Mononuclear cell (primary cell): ENCODE measurements around the gene NEDD4L. TPM values are rescaled to one million over a fixed set of nuclear protein-coding genes. Genes with fewer than 3 reads are reported as not detected.

Experiments
- H3K27me3 ChIP-seq: 2 replicates; pipeline ENCODE4 v1.6.0; 2011; ENCODE audit warnings: low read length, control low read depth; ENCODE audit not compliant: insufficient read depth
- H3K4me1 ChIP-seq: 2 replicates; pipeline ENCODE4 v1.5.1; 2011; ENCODE audit warnings: mild to moderate bottlenecking, low read length, control low read depth; ENCODE audit not compliant: insufficient read depth
- H3K4me3 ChIP-seq: 2 replicates; pipeline ENCODE4 v1.5.1; 2011; ENCODE audit warnings: mild to moderate bottlenecking, low read length, moderate library complexity
- H3K9me3 ChIP-seq: 2 replicates; pipeline ENCODE4 v1.5.1; 2011; ENCODE audit warnings: low read depth, mild to moderate bottlenecking, control low read depth, low read length
- total RNA-seq: library from RNA; depleted of rRNA; stranded (reverse); fragments of >200 nt; gene quantifications from one replicate; pipeline ENCODE4 v1.2.3, GENCODE V29; 2012

NEDD4L gene
- total RNA-seq, 1 donor, result 8.7 TPM

DNA sequence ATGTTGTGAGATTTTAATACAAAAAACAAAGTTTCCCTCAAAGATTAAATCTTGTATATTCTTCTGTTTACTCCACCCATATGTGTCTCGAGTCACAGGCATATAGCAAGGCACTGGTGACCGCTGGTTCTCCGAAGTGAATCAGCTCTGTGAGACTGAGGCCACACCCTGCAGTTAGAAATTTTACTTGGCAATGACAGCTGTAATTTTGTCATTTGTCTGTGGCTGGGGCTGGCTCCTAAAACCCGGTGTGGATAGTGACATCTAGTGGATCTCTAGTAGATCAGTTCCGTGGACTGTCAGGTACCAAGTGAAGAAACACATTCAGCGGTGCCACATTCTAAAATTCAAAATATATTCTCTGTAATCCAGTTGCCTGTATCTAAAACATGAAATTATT lies 278.0 kb downstream of the NEDD4L start:
- no peaks in the 10 kb centered on the region for H3K9me3 ChIP-seq
- H3K4me3 ChIP-seq, result no peak overlapping the region
- peaks cover 6% of the 10 kb centered on the region for H3K4me1 ChIP-seq
- no peaks in the 10 kb centered on the region for H3K27me3 ChIP-seq

DNA sequence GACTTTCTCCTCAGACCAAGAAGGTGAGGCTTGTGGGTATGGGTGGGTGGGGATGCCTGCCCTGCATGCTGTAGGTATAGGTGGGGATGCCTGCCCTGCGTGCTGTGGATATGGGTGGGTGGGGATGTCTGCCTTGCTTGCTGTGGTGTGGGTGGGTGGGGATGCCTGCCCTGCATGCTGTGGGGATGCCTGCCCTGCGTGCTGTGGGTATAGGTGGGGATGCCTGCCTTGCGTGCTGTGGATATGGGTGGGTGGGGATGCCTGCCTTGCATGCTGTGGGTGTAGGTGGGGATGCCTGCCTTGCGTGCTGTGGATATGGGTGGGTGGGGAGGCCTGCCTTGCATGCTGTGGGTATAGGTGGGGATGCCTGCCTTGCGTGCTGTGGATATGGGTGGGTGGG lies 278.4 kb downstream of the NEDD4L start:
- H3K27me3 ChIP-seq, result no peaks in the 10 kb centered on the region
- H3K4me1 ChIP-seq, result peaks cover 2% of the 10 kb centered on the region
- H3K4me3 ChIP-seq, result no peak overlapping the region
- no peaks in the 10 kb centered on the region for H3K9me3 ChIP-seq

DNA sequence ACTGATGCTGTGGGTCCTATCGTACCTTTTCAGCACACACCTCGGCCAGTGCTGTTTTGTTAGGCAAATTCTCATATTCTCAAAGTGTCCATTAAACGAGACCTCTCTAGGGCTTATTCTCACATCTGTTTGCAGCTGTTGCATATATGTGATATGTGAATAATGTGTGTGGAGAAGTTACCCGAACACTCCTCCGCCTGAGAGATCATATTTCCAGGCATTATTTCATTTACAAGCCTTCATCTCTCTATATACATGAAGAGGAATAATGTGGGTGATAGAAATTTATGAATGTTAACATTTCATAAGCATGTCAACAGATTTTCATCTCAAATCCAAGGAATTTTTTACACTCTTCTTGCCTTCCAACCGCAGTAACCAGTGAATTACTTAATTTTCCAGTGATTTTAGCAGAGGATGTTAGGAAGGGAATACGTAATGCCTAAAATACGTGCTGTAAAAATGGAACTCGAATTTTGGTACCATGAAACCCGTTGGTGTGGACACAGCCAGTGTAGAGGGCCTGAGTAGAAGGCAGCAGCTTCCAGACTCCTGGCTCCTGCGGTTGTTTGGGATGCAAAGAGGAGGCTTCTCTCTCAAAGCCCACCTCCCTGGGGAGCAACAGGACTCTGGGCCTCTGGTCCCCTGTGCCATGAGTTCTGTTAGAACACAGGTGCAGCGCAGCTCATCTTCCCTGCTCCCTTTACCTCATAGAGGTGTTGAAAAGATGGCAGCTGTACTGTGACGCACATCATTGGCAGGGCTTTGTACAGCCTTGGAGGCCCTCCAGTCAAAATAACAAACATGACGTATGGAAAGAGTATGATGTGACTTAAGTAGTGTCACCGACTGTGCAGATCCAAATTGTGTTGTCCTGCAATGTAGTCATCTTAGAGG lies 280.1 kb downstream of the NEDD4L start:
- H3K9me3 ChIP-seq, result no peaks in the 10 kb centered on the region
- no peak overlapping the region for H3K4me3 ChIP-seq
- no peaks in the 10 kb centered on the region for H3K4me1 ChIP-seq
- no peaks in the 10 kb centered on the region for H3K27me3 ChIP-seq

DNA sequence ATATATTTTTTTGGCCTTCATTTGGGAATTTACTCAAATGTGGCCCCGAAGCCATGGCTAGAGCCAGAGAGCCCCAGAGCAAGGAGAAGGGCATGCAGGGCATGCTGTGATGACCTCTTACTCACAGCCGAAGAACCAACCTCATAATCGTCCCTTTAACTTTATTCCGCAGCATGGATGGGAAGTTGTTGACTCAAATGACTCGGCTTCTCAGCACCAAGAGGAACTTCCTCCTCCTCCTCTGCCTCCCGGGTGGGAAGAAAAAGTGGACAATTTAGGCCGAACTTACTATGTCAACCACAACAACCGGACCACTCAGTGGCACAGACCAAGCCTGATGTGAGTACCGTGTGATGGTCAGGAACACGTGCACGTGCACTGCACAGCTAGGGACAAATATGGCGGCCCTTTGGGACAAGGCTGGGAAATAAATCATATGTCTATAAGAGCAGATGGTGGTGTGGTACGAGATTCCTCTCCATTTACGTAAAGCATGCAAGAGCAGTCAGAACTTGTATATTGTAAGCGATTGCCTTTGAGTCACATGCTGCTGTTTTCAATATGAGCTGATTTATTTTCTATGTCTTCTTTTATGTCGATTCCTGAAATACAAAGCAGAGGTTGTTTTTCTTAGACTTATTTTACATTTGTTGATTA lies 280.9 kb downstream of the NEDD4L start:
- no peaks in the 10 kb centered on the region for H3K4me1 ChIP-seq
- no peak overlapping the region for H3K4me3 ChIP-seq
- H3K27me3 ChIP-seq, result no peaks in the 10 kb centered on the region

DNA sequence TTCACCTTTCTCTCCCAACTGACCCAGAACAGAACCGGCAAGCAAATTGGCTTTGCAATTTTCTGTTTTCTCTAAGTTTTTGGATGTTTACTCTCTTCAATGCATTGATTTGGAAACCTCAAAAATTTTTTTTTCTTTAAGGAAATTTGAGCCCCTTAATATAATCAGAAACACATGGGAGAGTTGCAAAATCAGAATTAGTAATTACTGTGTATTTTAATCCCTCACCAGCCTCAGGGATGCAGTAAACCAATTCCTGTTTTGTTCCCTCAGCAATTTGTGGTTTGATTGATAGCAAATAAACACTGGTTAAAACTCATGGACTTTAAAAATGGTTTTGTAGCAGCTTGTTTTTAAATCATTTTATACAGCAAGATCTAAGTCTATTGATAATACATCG lies 281.5 kb downstream of the NEDD4L start:
- H3K4me1 ChIP-seq, result no peaks in the 10 kb centered on the region
- H3K4me3 ChIP-seq, result no peak overlapping the region

More for the DNA sequence above, 280.9 kb downstream of the NEDD4L start:
- H3K9me3 ChIP-seq, result no peaks in the 10 kb centered on the region

DNA sequence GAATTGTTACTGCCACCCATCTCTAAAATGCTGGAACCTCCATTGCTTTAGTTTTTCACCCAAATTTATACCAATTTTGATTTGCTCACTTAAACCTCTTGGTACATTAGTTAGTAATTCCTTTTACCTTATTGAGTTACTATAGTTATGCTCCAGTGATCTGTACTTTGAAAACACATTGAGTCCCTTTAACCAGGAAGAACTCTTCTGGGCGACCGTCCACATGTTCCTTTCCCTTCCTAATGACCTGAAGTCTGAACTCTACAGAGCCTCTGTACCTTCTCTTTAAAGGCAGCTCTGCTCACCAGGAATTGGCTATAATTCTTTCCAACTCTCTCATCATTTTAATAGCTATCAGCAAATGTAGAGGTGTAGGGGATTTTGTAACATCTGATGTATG lies 290.0 kb downstream of the NEDD4L start:
- Histone ChIP-seq H3K4me1 (no peaks in the 10 kb centered on the region), H3K27me3 (no peaks in the 10 kb centered on the region), H3K4me3 (no peak overlapping the region), H3K9me3 (no peaks in the 10 kb centered on the region)

More for the DNA sequence above, 281.5 kb downstream of the NEDD4L start:
- no peaks in the 10 kb centered on the region for H3K9me3 ChIP-seq
- H3K27me3 ChIP-seq, result no peaks in the 10 kb centered on the region

DNA sequence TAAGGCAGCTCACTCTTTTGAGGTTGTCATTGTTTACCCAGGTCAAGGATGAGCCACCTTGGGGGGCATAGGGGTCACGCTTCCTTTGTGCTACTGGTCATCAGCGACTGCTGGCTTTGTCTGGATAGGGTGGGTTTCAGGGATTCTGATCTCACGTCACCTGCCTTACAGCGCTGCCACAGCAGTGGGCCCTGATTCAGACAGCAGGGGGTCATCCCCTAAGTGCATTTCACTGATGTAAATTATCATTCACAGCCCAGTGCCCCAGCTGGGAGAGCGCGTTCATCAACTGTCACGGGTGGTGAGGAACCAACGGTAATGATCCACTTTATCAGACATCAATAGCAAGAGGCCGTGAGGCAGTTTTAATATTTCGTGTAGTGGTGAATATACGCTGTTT lies 291.2 kb downstream of the NEDD4L start:
- Histone ChIP-seq H3K4me1 (no peaks in the 10 kb centered on the region), H3K27me3 (no peaks in the 10 kb centered on the region), H3K9me3 (no peaks in the 10 kb centered on the region), H3K4me3 (no peak overlapping the region)

DNA sequence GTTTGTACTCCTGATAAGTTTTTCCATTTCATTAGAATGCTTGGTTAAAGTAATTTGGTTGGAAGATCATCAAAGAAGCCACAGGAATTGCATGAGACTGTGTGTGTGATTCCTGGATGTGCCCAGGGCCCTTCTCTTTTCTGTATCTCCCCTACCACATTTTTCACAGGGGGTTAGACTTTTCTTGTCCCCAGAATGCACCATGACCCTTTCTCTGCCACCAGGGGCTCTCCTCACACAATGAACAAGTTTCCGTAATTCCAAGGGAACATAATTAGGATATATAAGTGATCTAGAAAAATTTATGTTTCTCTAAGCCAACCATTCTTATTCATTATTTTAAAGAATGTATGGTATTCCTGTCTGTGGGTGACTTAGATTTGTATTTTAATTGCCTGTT lies 291.8 kb downstream of the NEDD4L start:
- Histone ChIP-seq H3K27me3 (no peaks in the 10 kb centered on the region), H3K4me3 (no peak overlapping the region), H3K4me1 (no peaks in the 10 kb centered on the region), H3K9me3 (no peaks in the 10 kb centered on the region)

DNA sequence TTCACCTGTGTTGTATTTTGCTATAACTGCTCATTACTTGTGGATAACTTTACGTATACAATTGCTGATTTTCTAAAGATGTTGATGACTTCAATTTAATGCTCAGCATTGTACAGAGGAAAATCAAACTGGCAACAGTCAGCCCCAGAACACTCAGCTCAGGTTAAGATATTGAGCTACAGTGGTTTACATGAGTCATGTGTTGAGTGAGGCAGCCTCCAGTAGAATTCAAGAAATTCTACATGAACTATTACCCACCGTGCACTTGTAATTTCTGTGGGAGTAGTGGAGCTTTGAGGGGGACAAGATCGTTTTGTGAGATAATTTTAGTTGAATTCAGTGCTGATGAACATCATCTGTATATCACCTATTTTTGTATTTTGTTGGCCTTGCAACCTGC lies 292.6 kb downstream of the NEDD4L start:
- Histone ChIP-seq H3K4me1 (no peaks in the 10 kb centered on the region), H3K9me3 (no peaks in the 10 kb centered on the region), H3K27me3 (no peaks in the 10 kb centered on the region), H3K4me3 (no peak overlapping the region)

DNA sequence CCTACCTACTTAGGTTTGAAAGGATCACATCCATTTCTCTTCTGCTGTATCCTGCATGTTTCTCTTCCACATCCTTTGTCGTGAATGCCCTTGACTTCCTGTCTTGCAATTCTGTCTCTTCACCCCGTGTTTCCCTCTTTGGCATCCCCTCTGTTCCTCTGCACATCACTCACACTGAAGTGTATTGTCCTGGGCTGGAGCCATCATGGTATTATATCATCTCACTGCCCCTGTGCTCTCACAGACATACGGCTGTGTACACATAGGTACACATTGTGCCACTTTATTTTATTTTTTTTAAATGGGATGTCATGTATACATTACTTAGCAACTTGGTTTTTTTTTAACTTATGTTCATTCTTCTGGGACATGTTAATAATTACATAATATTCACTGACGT lies 293.3 kb downstream of the NEDD4L start:
- no peaks in the 10 kb centered on the region for H3K4me1 ChIP-seq
- H3K27me3 ChIP-seq, result no peaks in the 10 kb centered on the region
- no peak overlapping the region for H3K4me3 ChIP-seq

DNA sequence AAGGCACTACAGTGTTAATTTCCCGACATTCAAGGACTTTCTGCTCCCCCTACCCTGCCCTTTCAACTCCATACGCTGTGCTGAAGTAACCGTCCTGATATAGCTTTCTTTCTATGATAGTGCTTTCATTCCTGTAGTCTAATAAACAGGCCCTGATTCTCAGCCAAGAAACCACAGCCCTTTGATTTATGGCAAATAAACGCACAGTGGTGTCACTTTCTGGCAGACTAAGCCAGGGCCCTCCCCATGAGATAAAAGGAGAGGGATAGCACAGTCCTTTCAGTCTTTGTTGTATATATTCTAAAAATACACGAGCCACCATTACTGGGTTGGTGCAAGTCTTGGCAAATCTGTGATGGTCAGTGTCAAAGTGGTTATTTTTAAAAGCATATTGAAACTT lies 293.7 kb downstream of the NEDD4L start:
- H3K27me3 ChIP-seq, result no peaks in the 10 kb centered on the region
- no peaks in the 10 kb centered on the region for H3K4me1 ChIP-seq
- no peak overlapping the region for H3K4me3 ChIP-seq
- no peaks in the 10 kb centered on the region for H3K9me3 ChIP-seq

More for the DNA sequence above, 293.3 kb downstream of the NEDD4L start:
- H3K9me3 ChIP-seq, result no peaks in the 10 kb centered on the region

DNA sequence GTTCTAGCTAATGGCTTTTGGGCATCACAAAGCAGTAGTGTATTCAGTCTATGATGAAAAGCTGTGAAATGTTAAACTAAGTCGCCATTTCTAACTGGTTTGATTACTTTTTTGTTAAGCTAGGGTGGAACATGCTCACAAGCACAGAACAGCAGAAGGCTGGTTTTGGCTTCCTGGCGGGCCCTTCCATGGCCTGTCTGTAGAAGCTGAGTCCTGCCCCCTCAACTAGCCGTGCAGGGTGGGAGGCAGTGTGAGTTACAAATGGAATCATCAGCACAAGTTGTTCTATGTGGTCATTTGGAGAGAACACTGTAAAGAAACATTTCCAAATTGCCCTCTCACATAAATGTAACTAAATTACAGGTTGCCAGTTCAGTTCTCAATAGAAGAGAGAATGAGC lies 294.1 kb downstream of the NEDD4L start:
- no peaks in the 10 kb centered on the region for H3K9me3 ChIP-seq
- no peak overlapping the region for H3K4me3 ChIP-seq
- H3K27me3 ChIP-seq, result no peaks in the 10 kb centered on the region
- no peaks in the 10 kb centered on the region for H3K4me1 ChIP-seq

DNA sequence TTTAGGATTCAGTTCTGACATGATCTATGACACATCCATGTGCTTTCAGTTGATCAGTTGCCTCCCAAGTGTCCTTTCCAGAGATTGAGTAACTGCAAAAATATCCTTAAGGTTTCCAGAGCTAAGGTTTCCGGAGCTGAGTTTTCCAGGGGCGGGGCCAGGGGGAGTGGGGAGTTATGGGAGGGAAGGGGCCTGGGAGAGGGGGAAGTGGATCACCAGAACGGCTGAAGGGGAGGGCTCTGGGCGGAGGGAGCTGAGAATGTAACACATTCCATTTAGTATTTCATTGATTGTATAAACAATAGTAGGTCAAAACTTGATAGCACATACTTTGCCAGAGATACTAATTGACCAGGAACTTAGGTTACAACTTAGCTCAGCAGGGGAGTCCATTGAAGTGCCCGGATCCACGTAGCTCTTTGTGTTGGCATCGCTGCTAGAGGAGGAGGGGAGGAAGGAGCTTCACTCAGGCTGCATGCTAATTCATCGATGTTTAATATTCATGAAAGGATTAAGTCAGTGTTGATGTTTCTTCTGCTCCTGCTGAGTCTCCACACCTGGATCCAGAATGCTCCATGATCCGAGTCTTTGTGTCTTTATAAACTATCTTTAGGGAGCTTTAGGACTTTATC lies 295.1 kb downstream of the NEDD4L start:
- H3K4me3 ChIP-seq, result no peak overlapping the region
- no peaks in the 10 kb centered on the region for H3K27me3 ChIP-seq
- no peaks in the 10 kb centered on the region for H3K4me1 ChIP-seq
- H3K9me3 ChIP-seq, result no peaks in the 10 kb centered on the region

DNA sequence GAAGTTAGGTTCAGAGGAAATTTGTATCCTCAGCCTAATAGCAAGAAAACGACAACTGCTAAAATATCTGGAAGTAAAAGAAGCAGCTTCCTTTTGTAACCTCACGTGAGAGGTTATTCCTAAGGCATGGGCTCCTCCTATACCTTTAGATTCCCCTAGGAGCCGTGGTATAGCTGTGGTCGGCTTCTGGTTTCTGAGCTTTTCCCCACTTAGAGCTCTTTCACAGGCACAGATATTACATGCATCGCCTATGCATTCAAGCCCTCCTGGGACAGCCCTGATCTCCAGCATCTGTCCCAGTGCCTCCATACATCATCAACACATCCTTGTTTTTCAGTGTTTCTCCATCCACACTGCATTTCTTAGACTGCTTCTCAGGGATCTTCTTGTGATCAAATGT lies 295.9 kb downstream of the NEDD4L start:
- Histone ChIP-seq H3K4me3 (no peak overlapping the region), H3K27me3 (no peaks in the 10 kb centered on the region), H3K4me1 (no peaks in the 10 kb centered on the region), H3K9me3 (no peaks in the 10 kb centered on the region)

DNA sequence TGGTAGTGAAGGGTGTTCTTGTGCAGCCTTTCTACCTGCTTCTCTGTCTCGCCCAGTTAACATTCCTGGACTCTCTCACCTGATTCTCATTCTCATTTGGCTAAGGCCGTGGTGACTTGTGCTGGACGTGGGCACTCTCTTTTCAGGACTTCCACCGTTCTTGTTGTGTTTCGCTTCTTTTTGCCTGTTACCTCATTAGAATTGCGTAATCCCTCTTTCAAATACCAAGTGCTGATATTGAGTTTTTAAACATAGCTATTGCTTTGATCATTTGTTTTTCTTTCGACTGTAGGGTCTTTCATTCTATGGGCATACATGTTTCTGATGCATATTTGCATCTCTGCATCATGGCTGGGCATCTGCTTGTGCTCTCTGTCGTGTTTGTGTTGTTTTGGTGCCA lies 297.9 kb downstream of the NEDD4L start:
- Histone ChIP-seq H3K4me1 (no peaks in the 10 kb centered on the region), H3K27me3 (no peaks in the 10 kb centered on the region), H3K4me3 (no peak overlapping the region), H3K9me3 (no peaks in the 10 kb centered on the region)
